WTC11 (cell line): ENCODE results near the gene NAALADL1. TPM values are rescaled to one million over a fixed set of nuclear protein-coding genes. Genes with fewer than 3 reads are reported as not detected.

Experiments
- ATF1 ChIP-seq: sonication (generic); formaldehyde crosslinking; IDR thresholded peaks from 2 replicates; pipeline ENCODE4 v1.8.1; 2023; ENCODE audit warnings: mild to moderate bottlenecking, moderate library complexity, missing genetic modification reagents
- CBFB ChIP-seq: sonication (generic); formaldehyde crosslinking; IDR thresholded peaks from 2 replicates; pipeline ENCODE4 v1.8.1; 2022; ENCODE audit warnings: mild to moderate bottlenecking, low read depth, missing genetic modification reagents
- CREM ChIP-seq: sonication (generic); formaldehyde crosslinking; IDR thresholded peaks from 2 replicates; pipeline ENCODE4 v1.8.1; 2022; ENCODE audit warnings: mild to moderate bottlenecking, missing genetic modification reagents, moderate library complexity
- ELF4 ChIP-seq: sonication (generic); formaldehyde crosslinking; IDR thresholded peaks from 2 replicates; pipeline ENCODE4 v1.8.1; 2022; ENCODE audit warnings: low read depth, mild to moderate bottlenecking, moderate library complexity, missing genetic modification reagents
- ESRRA ChIP-seq: sonication (generic); formaldehyde crosslinking; IDR thresholded peaks from 2 replicates; pipeline ENCODE4 v1.8.1; 2022; ENCODE audit warnings: mild to moderate bottlenecking, missing genetic modification reagents, borderline replicate concordance
- ETV6 ChIP-seq: sonication (generic); formaldehyde crosslinking; IDR thresholded peaks from 2 replicates; pipeline ENCODE4 v1.8.1; 2022; ENCODE audit warnings: mild to moderate bottlenecking, missing genetic modification reagents
- FOXP1 ChIP-seq: sonication (generic); formaldehyde crosslinking; IDR thresholded peaks from 2 replicates; pipeline ENCODE4 v1.8.0; 2022; ENCODE audit warnings: missing genetic modification reagents, mild to moderate bottlenecking, moderate library complexity, borderline replicate concordance
- MYBL2 ChIP-seq: sonication (generic); formaldehyde crosslinking; IDR thresholded peaks from 2 replicates; pipeline ENCODE4 v1.8.1; 2023; ENCODE audit warnings: mild to moderate bottlenecking, moderate library complexity, missing genetic modification reagents
- NFE2L1 ChIP-seq: sonication (generic); formaldehyde crosslinking; IDR thresholded peaks from 2 replicates; pipeline ENCODE4 v1.8.1; 2023; ENCODE audit warnings: missing genetic modification reagents
- NFYB ChIP-seq: sonication (generic); formaldehyde crosslinking; conservative IDR thresholded peaks from 2 replicates; pipeline ENCODE4 v1.8.0; 2022; ENCODE audit warnings: low read depth, missing genetic modification reagents
- RELA ChIP-seq: sonication (generic); formaldehyde crosslinking; IDR thresholded peaks from 2 replicates; pipeline ENCODE4 v1.8.1; 2022; ENCODE audit warnings: missing genetic modification reagents, mild to moderate bottlenecking, borderline replicate concordance
- SMAD3 ChIP-seq: sonication (generic); formaldehyde crosslinking; IDR thresholded peaks from 2 replicates; pipeline ENCODE4 v1.8.0; 2022; ENCODE audit warnings: missing genetic modification reagents, mild to moderate bottlenecking, borderline replicate concordance
- SP1 ChIP-seq: sonication (generic); formaldehyde crosslinking; conservative IDR thresholded peaks from 2 replicates; pipeline ENCODE4 v1.8.1; 2022; ENCODE audit warnings: missing genetic modification reagents
- TEAD1 ChIP-seq: sonication (generic); formaldehyde crosslinking; IDR thresholded peaks from 2 replicates; pipeline ENCODE4 v1.8.0; 2022; ENCODE audit warnings: mild to moderate bottlenecking, missing genetic modification reagents
- ZBTB21 ChIP-seq: sonication (generic); formaldehyde crosslinking; IDR thresholded peaks from 2 replicates; pipeline ENCODE4 v1.8.1; 2023; ENCODE audit warnings: mild to moderate bottlenecking, missing genetic modification reagents, borderline replicate concordance
- ZNF263 ChIP-seq: sonication (generic); formaldehyde crosslinking; IDR thresholded peaks from 2 replicates; pipeline ENCODE4 v1.8.1; 2022; ENCODE audit warnings: low read depth, mild to moderate bottlenecking, moderate library complexity, missing genetic modification reagents
- ZNF317 ChIP-seq: sonication (generic); formaldehyde crosslinking; IDR thresholded peaks from 2 replicates; pipeline ENCODE4 v1.8.1; 2023; ENCODE audit warnings: low read depth, mild to moderate bottlenecking, moderate library complexity, missing genetic modification reagents, borderline replicate concordance
- total RNA-seq: library from RNA; stranded (reverse); gene quantifications from 3 replicates; pipeline ENCODE4 v1.2.3, GENCODE V29; 2021
- TF ChIP-seq, protein P1 (sequence below): sonication (generic); formaldehyde crosslinking; IDR thresholded peaks from 2 replicates; pipeline ENCODE4 v1.8.0; 2023; ENCODE audit warnings: mild to moderate bottlenecking, missing genetic modification reagents
- TF ChIP-seq, protein P2 (sequence below): sonication (generic); formaldehyde crosslinking; conservative IDR thresholded peaks from 2 replicates; pipeline ENCODE4 v1.8.1; 2022; ENCODE audit warnings: mild to moderate bottlenecking, missing genetic modification reagents
- TF ChIP-seq, protein P3 (sequence below): sonication (generic); formaldehyde crosslinking; IDR thresholded peaks from 2 replicates; pipeline ENCODE4 v1.8.1; 2022; ENCODE audit warnings: mild to moderate bottlenecking, moderate library complexity, missing genetic modification reagents
- TF ChIP-seq, protein P4 (sequence below): sonication (generic); formaldehyde crosslinking; IDR thresholded peaks from 2 replicates; pipeline ENCODE4 v1.8.0; 2022; ENCODE audit warnings: mild to moderate bottlenecking, missing genetic modification reagents
- TF ChIP-seq, protein P5 (sequence below): sonication (generic); formaldehyde crosslinking; IDR thresholded peaks from 2 replicates; pipeline ENCODE4 v1.8.1; 2023; ENCODE audit warnings: mild to moderate bottlenecking, missing genetic modification reagents, borderline replicate concordance
- TF ChIP-seq, protein P6 (sequence below): sonication (generic); formaldehyde crosslinking; IDR thresholded peaks from 2 replicates; pipeline ENCODE4 v1.8.1; 2023; ENCODE audit warnings: mild to moderate bottlenecking, missing genetic modification reagents
- TF ChIP-seq, protein P7 (sequence below): sonication (generic); formaldehyde crosslinking; IDR thresholded peaks from 2 replicates; pipeline ENCODE4 v1.8.0; 2023; ENCODE audit warnings: missing genetic modification reagents
- TF ChIP-seq, protein P8 (sequence below): sonication (generic); formaldehyde crosslinking; IDR thresholded peaks from 2 replicates; pipeline ENCODE4 v1.8.0; 2022; ENCODE audit warnings: mild to moderate bottlenecking, missing genetic modification reagents

The NAALADL1 gene
- total RNA-seq, 1 experiment from 2014 or later: 4.5 TPM

DNA sequence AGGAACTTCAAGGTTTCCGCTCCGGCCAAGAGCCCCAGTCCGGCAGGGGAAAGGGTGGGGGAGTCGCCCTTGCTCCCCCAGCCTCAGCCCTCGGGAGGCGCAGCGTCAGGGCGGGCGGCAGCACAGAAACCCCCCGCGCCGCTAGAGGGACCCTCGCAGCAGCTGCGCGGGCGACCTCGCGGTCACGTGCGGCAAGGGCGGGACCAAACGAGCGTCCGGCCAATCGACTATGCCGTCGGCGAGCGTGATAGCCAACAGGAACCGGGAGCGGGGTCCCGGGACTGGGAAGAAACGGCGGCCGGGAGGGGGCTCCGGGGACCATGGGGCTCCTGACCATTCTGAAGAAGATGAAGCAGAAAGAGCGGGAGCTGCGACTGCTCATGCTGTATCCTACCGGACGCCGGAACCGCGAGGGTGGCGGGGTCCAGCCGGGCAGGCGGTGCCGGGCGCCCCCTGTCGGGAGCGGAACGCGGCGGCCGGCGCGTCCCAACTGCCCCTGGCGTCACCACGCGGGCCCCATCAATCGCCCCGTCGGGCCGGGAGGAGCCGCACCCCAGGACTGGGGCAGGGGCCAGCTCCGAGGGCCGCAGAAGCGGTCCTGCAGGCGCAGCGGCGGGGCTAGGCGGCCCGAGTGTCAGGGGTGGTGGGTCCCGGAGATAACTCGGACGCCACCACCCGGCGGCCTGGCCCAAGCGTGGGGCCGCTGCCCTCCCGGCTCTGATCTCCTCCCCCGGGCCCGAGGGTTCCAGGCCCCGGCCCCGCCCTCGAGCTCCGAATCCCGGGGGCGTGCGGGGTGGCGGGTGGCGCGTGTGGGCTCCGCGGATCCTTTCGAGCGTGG is 44.2 kb downstream of the NAALADL1 start, which contains the start of gene ARL2 (continued):
- TF ChIP-seq, protein P1, sequence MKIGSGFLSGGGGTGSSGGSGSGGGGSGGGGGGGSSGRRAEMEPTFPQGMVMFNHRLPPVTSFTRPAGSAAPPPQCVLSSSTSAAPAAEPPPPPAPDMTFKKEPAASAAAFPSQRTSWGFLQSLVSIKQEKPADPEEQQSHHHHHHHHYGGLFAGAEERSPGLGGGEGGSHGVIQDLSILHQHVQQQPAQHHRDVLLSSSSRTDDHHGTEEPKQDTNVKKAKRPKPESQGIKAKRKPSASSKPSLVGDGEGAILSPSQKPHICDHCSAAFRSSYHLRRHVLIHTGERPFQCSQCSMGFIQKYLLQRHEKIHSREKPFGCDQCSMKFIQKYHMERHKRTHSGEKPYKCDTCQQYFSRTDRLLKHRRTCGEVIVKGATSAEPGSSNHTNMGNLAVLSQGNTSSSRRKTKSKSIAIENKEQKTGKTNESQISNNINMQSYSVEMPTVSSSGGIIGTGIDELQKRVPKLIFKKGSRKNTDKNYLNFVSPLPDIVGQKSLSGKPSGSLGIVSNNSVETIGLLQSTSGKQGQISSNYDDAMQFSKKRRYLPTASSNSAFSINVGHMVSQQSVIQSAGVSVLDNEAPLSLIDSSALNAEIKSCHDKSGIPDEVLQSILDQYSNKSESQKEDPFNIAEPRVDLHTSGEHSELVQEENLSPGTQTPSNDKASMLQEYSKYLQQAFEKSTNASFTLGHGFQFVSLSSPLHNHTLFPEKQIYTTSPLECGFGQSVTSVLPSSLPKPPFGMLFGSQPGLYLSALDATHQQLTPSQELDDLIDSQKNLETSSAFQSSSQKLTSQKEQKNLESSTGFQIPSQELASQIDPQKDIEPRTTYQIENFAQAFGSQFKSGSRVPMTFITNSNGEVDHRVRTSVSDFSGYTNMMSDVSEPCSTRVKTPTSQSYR (CRISPR knock-in tag): no peak
- TF ChIP-seq ELF4 (CRISPR knock-in tag): 0 out of 2 replicates have a peak, but pooled peaks have one; percentile 25
- TF ChIP-seq, protein P2, sequence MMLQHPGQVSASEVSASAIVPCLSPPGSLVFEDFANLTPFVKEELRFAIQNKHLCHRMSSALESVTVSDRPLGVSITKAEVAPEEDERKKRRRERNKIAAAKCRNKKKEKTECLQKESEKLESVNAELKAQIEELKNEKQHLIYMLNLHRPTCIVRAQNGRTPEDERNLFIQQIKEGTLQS: no peak
- TF ChIP-seq, protein P3, sequence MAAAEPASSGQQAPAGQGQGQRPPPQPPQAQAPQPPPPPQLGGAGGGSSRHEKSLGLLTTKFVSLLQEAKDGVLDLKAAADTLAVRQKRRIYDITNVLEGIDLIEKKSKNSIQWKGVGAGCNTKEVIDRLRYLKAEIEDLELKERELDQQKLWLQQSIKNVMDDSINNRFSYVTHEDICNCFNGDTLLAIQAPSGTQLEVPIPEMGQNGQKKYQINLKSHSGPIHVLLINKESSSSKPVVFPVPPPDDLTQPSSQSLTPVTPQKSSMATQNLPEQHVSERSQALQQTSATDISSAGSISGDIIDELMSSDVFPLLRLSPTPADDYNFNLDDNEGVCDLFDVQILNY: peak; percentile 80
- no peak; the same call in 1 of the 2 replicates for TF ChIP-seq ATF1
- TF ChIP-seq MYBL2 (CRISPR knock-in tag): peak; percentile 8; the same call in 1 of the 2 replicates
- peak; percentile 36; the same call in 1 of the 2 replicates for TF ChIP-seq SP1 (CRISPR knock-in tag)
- TF ChIP-seq ESRRA (CRISPR knock-in tag): peak; percentile 78; the same call in 1 of the 2 replicates
- TF ChIP-seq, protein P4, sequence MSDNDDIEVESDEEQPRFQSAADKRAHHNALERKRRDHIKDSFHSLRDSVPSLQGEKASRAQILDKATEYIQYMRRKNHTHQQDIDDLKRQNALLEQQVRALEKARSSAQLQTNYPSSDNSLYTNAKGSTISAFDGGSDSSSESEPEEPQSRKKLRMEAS (CRISPR knock-in tag): peak; percentile 78; the same call in 1 of the 2 replicates
- TF ChIP-seq, protein P5, sequence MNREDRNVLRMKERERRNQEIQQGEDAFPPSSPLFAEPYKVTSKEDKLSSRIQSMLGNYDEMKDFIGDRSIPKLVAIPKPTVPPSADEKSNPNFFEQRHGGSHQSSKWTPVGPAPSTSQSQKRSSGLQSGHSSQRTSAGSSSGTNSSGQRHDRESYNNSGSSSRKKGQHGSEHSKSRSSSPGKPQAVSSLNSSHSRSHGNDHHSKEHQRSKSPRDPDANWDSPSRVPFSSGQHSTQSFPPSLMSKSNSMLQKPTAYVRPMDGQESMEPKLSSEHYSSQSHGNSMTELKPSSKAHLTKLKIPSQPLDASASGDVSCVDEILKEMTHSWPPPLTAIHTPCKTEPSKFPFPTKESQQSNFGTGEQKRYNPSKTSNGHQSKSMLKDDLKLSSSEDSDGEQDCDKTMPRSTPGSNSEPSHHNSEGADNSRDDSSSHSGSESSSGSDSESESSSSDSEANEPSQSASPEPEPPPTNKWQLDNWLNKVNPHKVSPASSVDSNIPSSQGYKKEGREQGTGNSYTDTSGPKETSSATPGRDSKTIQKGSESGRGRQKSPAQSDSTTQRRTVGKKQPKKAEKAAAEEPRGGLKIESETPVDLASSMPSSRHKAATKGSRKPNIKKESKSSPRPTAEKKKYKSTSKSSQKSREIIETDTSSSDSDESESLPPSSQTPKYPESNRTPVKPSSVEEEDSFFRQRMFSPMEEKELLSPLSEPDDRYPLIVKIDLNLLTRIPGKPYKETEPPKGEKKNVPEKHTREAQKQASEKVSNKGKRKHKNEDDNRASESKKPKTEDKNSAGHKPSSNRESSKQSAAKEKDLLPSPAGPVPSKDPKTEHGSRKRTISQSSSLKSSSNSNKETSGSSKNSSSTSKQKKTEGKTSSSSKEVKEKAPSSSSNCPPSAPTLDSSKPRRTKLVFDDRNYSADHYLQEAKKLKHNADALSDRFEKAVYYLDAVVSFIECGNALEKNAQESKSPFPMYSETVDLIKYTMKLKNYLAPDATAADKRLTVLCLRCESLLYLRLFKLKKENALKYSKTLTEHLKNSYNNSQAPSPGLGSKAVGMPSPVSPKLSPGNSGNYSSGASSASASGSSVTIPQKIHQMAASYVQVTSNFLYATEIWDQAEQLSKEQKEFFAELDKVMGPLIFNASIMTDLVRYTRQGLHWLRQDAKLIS (CRISPR knock-in tag): no peak
- TF ChIP-seq NFE2L1 (CRISPR knock-in tag): 0 out of 2 replicates have a peak, but pooled peaks have one; percentile 54
- TF ChIP-seq RELA (CRISPR knock-in tag): peak; percentile 75; the same call in 1 of the 2 replicates
- TF ChIP-seq SMAD3 (CRISPR knock-in tag): peak; percentile 42; the same call in 1 of the 2 replicates
- TF ChIP-seq CBFB (CRISPR knock-in tag): 0 out of 2 replicates have a peak, but pooled peaks have one; percentile 51
- TF ChIP-seq, protein P6, sequence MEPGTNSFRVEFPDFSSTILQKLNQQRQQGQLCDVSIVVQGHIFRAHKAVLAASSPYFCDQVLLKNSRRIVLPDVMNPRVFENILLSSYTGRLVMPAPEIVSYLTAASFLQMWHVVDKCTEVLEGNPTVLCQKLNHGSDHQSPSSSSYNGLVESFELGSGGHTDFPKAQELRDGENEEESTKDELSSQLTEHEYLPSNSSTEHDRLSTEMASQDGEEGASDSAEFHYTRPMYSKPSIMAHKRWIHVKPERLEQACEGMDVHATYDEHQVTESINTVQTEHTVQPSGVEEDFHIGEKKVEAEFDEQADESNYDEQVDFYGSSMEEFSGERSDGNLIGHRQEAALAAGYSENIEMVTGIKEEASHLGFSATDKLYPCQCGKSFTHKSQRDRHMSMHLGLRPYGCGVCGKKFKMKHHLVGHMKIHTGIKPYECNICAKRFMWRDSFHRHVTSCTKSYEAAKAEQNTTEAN (CRISPR knock-in tag): no peak; the same call in none of the 2 replicates
- peak; percentile 79 for TF ChIP-seq NFYB (CRISPR knock-in tag)
- no peak for TF ChIP-seq ZNF317 (CRISPR knock-in tag)
- peak; percentile 25; the same call in 1 of the 2 replicates for TF ChIP-seq ZNF263 (CRISPR knock-in tag)
- TF ChIP-seq CREM: no peak
- TF ChIP-seq FOXP1: peak; percentile 47; the same call in 1 of the 2 replicates
- TF ChIP-seq, protein P7, sequence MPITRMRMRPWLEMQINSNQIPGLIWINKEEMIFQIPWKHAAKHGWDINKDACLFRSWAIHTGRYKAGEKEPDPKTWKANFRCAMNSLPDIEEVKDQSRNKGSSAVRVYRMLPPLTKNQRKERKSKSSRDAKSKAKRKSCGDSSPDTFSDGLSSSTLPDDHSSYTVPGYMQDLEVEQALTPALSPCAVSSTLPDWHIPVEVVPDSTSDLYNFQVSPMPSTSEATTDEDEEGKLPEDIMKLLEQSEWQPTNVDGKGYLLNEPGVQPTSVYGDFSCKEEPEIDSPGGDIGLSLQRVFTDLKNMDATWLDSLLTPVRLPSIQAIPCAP (CRISPR knock-in tag): no peak
- peak; percentile 22; the same call in 1 of the 2 replicates for TF ChIP-seq TEAD1
- TF ChIP-seq, protein P8, sequence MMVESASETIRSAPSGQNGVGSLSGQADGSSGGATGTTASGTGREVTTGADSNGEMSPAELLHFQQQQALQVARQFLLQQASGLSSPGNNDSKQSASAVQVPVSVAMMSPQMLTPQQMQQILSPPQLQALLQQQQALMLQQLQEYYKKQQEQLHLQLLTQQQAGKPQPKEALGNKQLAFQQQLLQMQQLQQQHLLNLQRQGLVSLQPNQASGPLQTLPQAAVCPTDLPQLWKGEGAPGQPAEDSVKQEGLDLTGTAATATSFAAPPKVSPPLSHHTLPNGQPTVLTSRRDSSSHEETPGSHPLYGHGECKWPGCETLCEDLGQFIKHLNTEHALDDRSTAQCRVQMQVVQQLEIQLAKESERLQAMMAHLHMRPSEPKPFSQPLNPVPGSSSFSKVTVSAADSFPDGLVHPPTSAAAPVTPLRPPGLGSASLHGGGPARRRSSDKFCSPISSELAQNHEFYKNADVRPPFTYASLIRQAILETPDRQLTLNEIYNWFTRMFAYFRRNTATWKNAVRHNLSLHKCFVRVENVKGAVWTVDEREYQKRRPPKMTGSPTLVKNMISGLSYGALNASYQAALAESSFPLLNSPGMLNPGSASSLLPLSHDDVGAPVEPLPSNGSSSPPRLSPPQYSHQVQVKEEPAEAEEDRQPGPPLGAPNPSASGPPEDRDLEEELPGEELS (CRISPR knock-in tag): peak; percentile 22
- TF ChIP-seq ZBTB21 (CRISPR knock-in tag): no peak
- no peak for TF ChIP-seq ETV6
